A549 (cell line): ENCODE results near the gene NDUFS4.

Experiments
- BCL3 ChIP-seq: fragments of >200 bp; sonication (Bioruptor Twin); formaldehyde crosslinking; IDR thresholded peaks from 3 replicates; pipeline ENCODE4 v1.6.1; 2016
- CBX2 ChIP-seq: fragments of 200-600 bp; sonication (generic); IDR thresholded peaks from 2 replicates; pipeline ENCODE4 v1.6.1; 2016; ENCODE audit warnings: low read depth, mild to moderate bottlenecking, borderline replicate concordance
- CEBPB ChIP-seq, 2 experiments: fragments of >200 bp in 1 of 2; sonication (Bioruptor Twin) in 1 of 2; formaldehyde crosslinking in 1 of 2; IDR thresholded peaks; 2 replicates each; pipeline ENCODE4 v1.6.1; 2012 to 2016
- CHD4 ChIP-seq: fragments of 200-600 bp; sonication (generic); IDR thresholded peaks from 2 replicates; pipeline ENCODE4 v1.6.1; 2016; ENCODE audit warnings: antibody characterized with exemption, mild to moderate bottlenecking, borderline replicate concordance
- CTCF ChIP-seq: fragments of >200 bp; sonication (Bioruptor Twin); formaldehyde crosslinking; IDR thresholded peaks from 3 replicates; pipeline ENCODE4 v1.5.1; 2016
- JUN ChIP-seq, 2 experiments: fragments of >200 bp; sonication (Bioruptor Twin); formaldehyde crosslinking; IDR thresholded peaks; 2 replicates in 1 of 2; 3 replicates in 1 of 2; pipeline ENCODE4 v1.6.1; 2016 to 2017
- KDM5A ChIP-seq: fragments of 200-600 bp; sonication (generic); IDR thresholded peaks from 2 replicates; pipeline ENCODE4 v1.6.1; 2016; ENCODE audit warnings: antibody characterized with exemption, mild to moderate bottlenecking
- MAX ChIP-seq: IDR thresholded peaks from 2 replicates; pipeline ENCODE4 v1.6.1; 2012

- no peak for TF ChIP-seq CHD4
- no peak for TF ChIP-seq JUN (IDR thresholded peaks at IDR 0.05)
- no peak for TF ChIP-seq CBX2
- no peak for TF ChIP-seq CTCF
- TF ChIP-seq BCL3 = no peak
- no peak for TF ChIP-seq CEBPB (IDR thresholded peaks at IDR 0.05)
- no peak for TF ChIP-seq KDM5A
- TF ChIP-seq MAX = no peak
Measured at GRCh38 chr5:53576674-53577073, 16.2 kb downstream of the NDUFS4 start.
